ENCODE data around the gene ABL2.
"Not testable (repeated sequence)": the region's sequence is repeated elsewhere in the genome, so short reads cannot be mapped to it uniquely, and the experiment has no call there.

The ABL2 gene

GRCh38 chr1:179229214-179230140, at the start of gene ABL2:
Gene ABL2 (minus strand): TSS chr1:179229677. CDS start chr1:179229397, 280 bp downstream.
- peak; percentile 67 to 68 for DNase-seq

- DNase-seq, result no peak
Measured at GRCh38 chr1:179278920-179279319, 49.4 kb upstream of the ABL2 start.

- not testable (repeated sequence) for DNase-seq
Measured at GRCh38 chr1:179274424-179274823, 44.9 kb upstream of the ABL2 start.

GRCh38 chr1:179269071-179269470, 39.6 kb upstream of the ABL2 start:
- DNase-seq, result no peak

- DNase-seq, result no peak
Measured at GRCh38 chr1:179264507-179264906, 35.0 kb upstream of the ABL2 start.

GRCh38 chr1:179263121-179263520, 33.6 kb upstream of the ABL2 start:
- no peak for DNase-seq

GRCh38 chr1:179262183-179262582, 32.7 kb upstream of the ABL2 start:
- DNase-seq, result no peak

GRCh38 chr1:179253286-179253972, 24.0 kb upstream of the ABL2 start:
- DNase-seq, result no peak

GRCh38 chr1:179252606-179253005, 23.1 kb upstream of the ABL2 start:
- no peak for DNase-seq

- no peak for DNase-seq
Measured at GRCh38 chr1:179251675-179252074, 22.2 kb upstream of the ABL2 start.

- DNase-seq, result no peak
Measured at GRCh38 chr1:179247923-179248322, 18.4 kb upstream of the ABL2 start.

GRCh38 chr1:179245426-179245825, 15.9 kb upstream of the ABL2 start:
- DNase-seq, result not testable (repeated sequence)

GRCh38 chr1:179241530-179242097, 12.1 kb upstream of the ABL2 start:
- no peak for DNase-seq

- no peak for DNase-seq
Measured at GRCh38 chr1:179237222-179237621, 7.7 kb upstream of the ABL2 start.

- DNase-seq, result no peak
Measured at GRCh38 chr1:179234863-179235262, 5.4 kb upstream of the ABL2 start.

GRCh38 chr1:179231923-179232322, 2.4 kb upstream of the ABL2 start:
- DNase-seq, result no peak

- DNase-seq, result no peak
Measured at GRCh38 chr1:179230721-179231120, 1.2 kb upstream of the ABL2 start.

GRCh38 chr1:179230251-179230650, 774 bp upstream of the ABL2 start:
- no peak for DNase-seq

- peak in 1 of 2 experiments; percentile 19 for DNase-seq
Measured at GRCh38 chr1:179228783-179229213, 679 bp downstream of the ABL2 start.

GRCh38 chr1:179226738-179227137, 2.7 kb downstream of the ABL2 start:
- no peak for DNase-seq

- DNase-seq, result not testable (repeated sequence)
Measured at GRCh38 chr1:179224466-179224865, 5.0 kb downstream of the ABL2 start.

GRCh38 chr1:179221121-179221520, 8.4 kb downstream of the ABL2 start:
- DNase-seq, result not testable (repeated sequence)

- no peak for DNase-seq
Measured at GRCh38 chr1:179217943-179218507, 11.5 kb downstream of the ABL2 start.
